ENCODE results near the gene PCYT1B. TPM values are rescaled to one million over a fixed set of nuclear protein-coding genes. Genes with fewer than 3 reads are reported as not detected.

Gene PCYT1B
- total RNA-seq, 1 experiment from 2014 or later: 0.09 TPM

DNA sequence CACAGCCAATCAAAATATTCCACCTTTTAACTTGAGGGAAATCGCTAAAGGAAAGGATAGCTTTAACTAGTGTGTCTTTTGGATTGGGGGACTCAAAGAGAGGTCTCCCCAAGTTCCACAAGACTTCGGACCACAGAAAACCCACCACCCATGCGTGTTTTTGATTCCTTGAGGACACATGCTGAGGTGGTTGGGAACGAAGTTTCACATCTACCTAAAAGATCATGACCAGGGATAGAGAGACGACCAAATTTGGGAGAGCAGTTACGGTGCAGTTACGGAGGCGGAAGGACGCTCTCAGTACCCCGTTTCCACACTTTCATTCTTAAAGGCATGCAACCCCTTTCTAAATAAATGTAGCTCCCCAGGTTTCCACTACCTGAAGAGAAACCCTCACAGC lies 1.1 kb downstream of the PCYT1B start:
- CTCF ChIA-PET: no interaction called here
- Mint-ChIP-seq H3K4me1 (ENCODE audit: low read depth, unreplicated experiment) (peaks cover 9% of the 10 kb centered on the region), H3K36me3 (ENCODE audit: insufficient read depth, unreplicated experiment) (no peaks in the 10 kb centered on the region), H3K4me3 (ENCODE audit: low read depth, unreplicated experiment) (no peak overlapping the region), H3K27me3 (ENCODE audit: unreplicated experiment) (peaks cover 46% of the 10 kb centered on the region), H3K9me3 (ENCODE audit: low read depth, unreplicated experiment) (no peaks in the 10 kb centered on the region), H3K27ac (ENCODE audit: unreplicated experiment) (no peak overlapping the region)
- intact Hi-C loops (cut with micrococcal nuclease; ENCODE audit: unreplicated experiment): no loop called here
- TF ChIP-seq, protein P1, sequence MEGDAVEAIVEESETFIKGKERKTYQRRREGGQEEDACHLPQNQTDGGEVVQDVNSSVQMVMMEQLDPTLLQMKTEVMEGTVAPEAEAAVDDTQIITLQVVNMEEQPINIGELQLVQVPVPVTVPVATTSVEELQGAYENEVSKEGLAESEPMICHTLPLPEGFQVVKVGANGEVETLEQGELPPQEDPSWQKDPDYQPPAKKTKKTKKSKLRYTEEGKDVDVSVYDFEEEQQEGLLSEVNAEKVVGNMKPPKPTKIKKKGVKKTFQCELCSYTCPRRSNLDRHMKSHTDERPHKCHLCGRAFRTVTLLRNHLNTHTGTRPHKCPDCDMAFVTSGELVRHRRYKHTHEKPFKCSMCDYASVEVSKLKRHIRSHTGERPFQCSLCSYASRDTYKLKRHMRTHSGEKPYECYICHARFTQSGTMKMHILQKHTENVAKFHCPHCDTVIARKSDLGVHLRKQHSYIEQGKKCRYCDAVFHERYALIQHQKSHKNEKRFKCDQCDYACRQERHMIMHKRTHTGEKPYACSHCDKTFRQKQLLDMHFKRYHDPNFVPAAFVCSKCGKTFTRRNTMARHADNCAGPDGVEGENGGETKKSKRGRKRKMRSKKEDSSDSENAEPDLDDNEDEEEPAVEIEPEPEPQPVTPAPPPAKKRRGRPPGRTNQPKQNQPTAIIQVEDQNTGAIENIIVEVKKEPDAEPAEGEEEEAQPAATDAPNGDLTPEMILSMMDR (IDR thresholded peaks at IDR 0.05; ENCODE audit: unreplicated experiment): no peak
- BruUV-seq (replicated peaks): no TSS peak
- DNase-seq: no peak

DNA sequence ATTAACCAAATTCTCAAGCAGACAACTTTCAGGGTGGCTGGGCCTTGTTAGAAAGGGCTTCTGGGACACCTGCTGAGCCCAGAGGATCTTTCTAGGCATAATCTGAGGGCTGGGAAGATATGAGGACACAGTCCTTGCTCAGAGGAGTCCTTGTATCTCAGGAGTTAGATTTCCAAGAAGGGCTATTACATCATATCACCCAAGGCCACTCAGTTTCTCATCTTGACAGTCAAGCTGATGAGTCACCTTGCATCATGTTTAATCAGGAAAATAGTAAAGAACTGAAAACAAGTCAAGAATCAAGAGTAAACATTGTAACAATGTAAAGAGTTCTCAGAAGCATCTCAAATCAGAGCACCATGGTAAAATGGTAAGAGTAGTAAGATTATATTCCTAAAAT lies 4.0 kb downstream of the PCYT1B start:
- H3K36me3 Mint-ChIP-seq (ENCODE audit: insufficient read depth, unreplicated experiment): no peaks in the 10 kb centered on the region
- H3K27me3 Mint-ChIP-seq (ENCODE audit: unreplicated experiment): peaks cover 56% of the 10 kb centered on the region
- H3K27ac Mint-ChIP-seq (ENCODE audit: unreplicated experiment): no peak overlapping the region
- H3K4me3 Mint-ChIP-seq (ENCODE audit: low read depth, unreplicated experiment): no peak overlapping the region
- TF ChIP-seq, protein P1 (IDR thresholded peaks at IDR 0.05; ENCODE audit: unreplicated experiment): no peak
- H3K9me3 Mint-ChIP-seq (ENCODE audit: low read depth, unreplicated experiment): no peaks in the 10 kb centered on the region
- no peak for DNase-seq
- BruUV-seq (replicated peaks): no TSS peak
- CTCF ChIA-PET: no interaction called here
- intact Hi-C loops (cut with micrococcal nuclease; ENCODE audit: unreplicated experiment): no loop called here
- H3K4me1 Mint-ChIP-seq (ENCODE audit: low read depth, unreplicated experiment): peaks cover 9% of the 10 kb centered on the region

DNA sequence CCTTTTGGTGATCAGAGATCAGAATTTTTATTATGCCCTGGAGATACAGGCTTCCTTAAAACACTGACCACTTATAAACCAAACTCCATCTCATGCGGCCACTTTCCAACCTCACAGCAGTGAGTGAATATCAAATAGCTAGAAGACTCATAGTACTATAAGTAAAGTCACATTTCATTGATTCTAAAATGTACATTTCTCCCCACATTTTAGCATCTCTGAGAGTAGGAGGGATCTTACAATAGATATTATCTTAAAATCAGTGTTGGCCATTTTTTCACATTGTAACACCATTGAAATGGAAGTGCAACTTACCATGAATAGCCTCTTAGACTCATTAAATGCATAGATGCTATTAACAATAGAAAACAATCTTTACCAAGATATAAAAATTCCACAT lies 17.4 kb downstream of the PCYT1B start:
- Mint-ChIP-seq H3K9me3 (ENCODE audit: low read depth, unreplicated experiment) (no peaks in the 10 kb centered on the region), H3K36me3 (ENCODE audit: insufficient read depth, unreplicated experiment) (no peaks in the 10 kb centered on the region), H3K4me3 (ENCODE audit: low read depth, unreplicated experiment) (no peak overlapping the region), H3K4me1 (ENCODE audit: low read depth, unreplicated experiment) (no peaks in the 10 kb centered on the region), H3K27ac (ENCODE audit: unreplicated experiment) (no peak overlapping the region), H3K27me3 (ENCODE audit: unreplicated experiment) (peaks cover 19% of the 10 kb centered on the region)
- BruUV-seq (replicated peaks): no TSS peak
- intact Hi-C loops (cut with micrococcal nuclease; ENCODE audit: unreplicated experiment): no loop called here
- DNase-seq: no peak
- TF ChIP-seq, protein P1 (IDR thresholded peaks at IDR 0.05; ENCODE audit: unreplicated experiment): no peak
- CTCF ChIA-PET: no interaction called here

DNA sequence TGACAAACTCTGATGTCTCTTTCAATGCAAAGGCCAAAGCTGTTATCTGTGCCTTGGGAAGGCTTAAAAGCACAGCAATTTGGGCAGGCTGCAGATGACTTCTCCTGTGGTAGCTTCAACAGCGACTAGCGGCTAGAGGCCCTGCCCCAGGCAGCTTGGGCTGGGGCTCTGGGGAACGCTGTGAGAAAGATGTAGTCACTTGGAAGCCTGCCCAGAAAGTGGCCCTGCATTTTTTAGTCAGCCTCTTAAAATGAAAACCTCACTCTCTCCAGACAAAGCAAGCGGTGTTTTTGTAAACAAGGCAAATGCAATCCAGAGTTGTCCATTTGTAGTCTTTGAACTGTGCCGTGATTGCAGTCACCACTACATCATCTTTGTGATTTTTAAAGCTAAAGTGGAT lies 27.5 kb downstream of the PCYT1B start:
- no peak overlapping the region for H3K4me3 Mint-ChIP-seq (ENCODE audit: low read depth, unreplicated experiment)
- no peak for DNase-seq

More for the DNA sequence above, 27.5 kb downstream of the PCYT1B start:
- intact Hi-C loops (cut with micrococcal nuclease; ENCODE audit: unreplicated experiment): no loop called here
- H3K4me1 Mint-ChIP-seq (ENCODE audit: low read depth, unreplicated experiment): no peaks in the 10 kb centered on the region
- CTCF ChIA-PET: no interaction called here
- no peaks in the 10 kb centered on the region for H3K9me3 Mint-ChIP-seq (ENCODE audit: low read depth, unreplicated experiment)
- TF ChIP-seq, protein P1 (IDR thresholded peaks at IDR 0.05; ENCODE audit: unreplicated experiment): no peak
- no peaks in the 10 kb centered on the region for H3K27me3 Mint-ChIP-seq (ENCODE audit: unreplicated experiment)
- no peaks in the 10 kb centered on the region for H3K36me3 Mint-ChIP-seq (ENCODE audit: insufficient read depth, unreplicated experiment)
- no peak overlapping the region for H3K27ac Mint-ChIP-seq (ENCODE audit: unreplicated experiment)
- BruUV-seq (replicated peaks): no TSS peak

All from Calu3 (cell line).